ENCODE measurements around the gene TAGAP. TPM values are rescaled to one million over a fixed set of nuclear protein-coding genes. Genes with fewer than 3 reads are reported as not detected.
A peak's percentile ranks its signal among the peaks of the same experiment; 100 is the strongest.

Gene TAGAP
- total and polyA plus RNA-seq, 9 of the 15 experiments (the other 6 are each of a cell fraction or from before 2014, with no cell fraction given), result 0.07 TPM; not detected in 8

- TF ChIP-seq RFX1 (IDR thresholded peaks at IDR 0.05), result peak; percentile 97
- peak; percentile 85 for TF ChIP-seq EHMT2 (IDR thresholded peaks at IDR 0.05)
- TF ChIP-seq RCOR1 (IDR thresholded peaks at IDR 0.05; ENCODE audit: borderline replicate concordance in 1 of 2, low read depth in 2 of 2, low read length in 2 of 2), result no peak; a peak in 2 of 4 replicates
- TF ChIP-seq ZNF311 (CRISPR knock-in tag; IDR thresholded peaks at IDR 0.05), result no peak
- TF ChIP-seq MXD1 (CRISPR knock-in tag; IDR thresholded peaks at IDR 0.05; ENCODE audit: borderline replicate concordance, poor library complexity, severe bottlenecking), result peak; percentile 20
- TF ChIP-seq HOMEZ (CRISPR knock-in tag; IDR thresholded peaks at IDR 0.05), result peak; percentile 77; the same call in 1 of the 2 replicates
- 0 out of 2 replicates have a peak, but pooled peaks have one; percentile 49 for TF ChIP-seq ZNF764 (CRISPR knock-in tag; IDR thresholded peaks at IDR 0.05; ENCODE audit: low read depth)
- 0 out of 2 replicates have a peak, but pooled peaks have one; percentile 12 for TF ChIP-seq TAL1 (IDR thresholded peaks at IDR 0.05)
- no peak for TF ChIP-seq ETS2 (tag; IDR thresholded peaks at IDR 0.05; ENCODE audit: borderline replicate concordance, poor library complexity, severe bottlenecking)
- TF ChIP-seq CHD7 (IDR thresholded peaks at IDR 0.05; ENCODE audit: low read depth, low read length), result no peak
- TF ChIP-seq TAF15 (IDR thresholded peaks at IDR 0.05; ENCODE audit: low read depth, low read length), result no peak
- no peak for TF ChIP-seq ADNP (tag; IDR thresholded peaks at IDR 0.05)
Observed at GRCh38 chr6:158999666-159000403, 45.0 kb downstream of the TAGAP start, which contains the start of gene RSPH3 (continued).
